ENCODE measurements around the gene CSF2.

CSF2 gene

DNA sequence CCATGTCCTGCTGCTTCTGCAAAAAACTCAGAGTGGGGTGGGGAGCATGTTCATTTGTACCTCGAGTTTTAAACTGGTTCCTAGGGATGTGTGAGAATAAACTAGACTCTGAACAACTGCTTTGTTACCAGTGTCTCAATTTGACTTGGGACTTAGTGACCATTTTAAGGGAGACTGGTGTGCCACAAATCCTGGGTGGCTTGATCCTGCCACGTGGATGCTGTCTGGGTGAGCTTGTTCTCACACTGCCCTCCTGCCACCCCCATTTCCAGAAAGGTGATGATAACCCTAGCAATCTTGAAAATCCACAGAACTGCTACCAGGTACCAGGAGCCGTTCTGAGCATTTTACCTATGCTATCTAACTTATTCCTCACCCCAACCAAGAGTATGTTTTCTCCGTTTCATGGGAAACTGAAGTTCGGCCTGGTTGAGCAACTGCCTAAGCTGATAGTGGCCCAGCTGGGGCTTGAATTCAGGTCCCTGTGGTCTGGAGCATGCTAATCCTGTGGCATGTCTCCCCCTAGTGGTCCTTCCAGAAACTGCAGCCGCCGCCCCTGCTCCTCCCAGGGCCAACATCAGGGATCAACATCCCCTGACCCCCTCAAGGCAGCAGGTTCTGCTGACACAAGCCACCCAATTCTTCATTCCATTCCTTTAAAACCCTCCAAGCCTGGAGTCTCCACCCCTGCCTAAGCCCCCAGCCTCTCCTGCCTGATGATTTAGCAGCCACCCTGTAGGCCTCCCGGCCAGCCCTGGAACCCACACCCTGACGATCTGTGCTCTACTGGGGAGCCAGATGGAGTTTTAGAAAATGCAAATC, 10.3 kb upstream of the CSF2 start:
- peak; percentile 82 for DNase-seq (ENCODE audit: low spot score)
- in situ Hi-C loops (cut with MboI; ENCODE audit: low sequenced_read_pairs, unreplicated experiment), result no loop called here
- TF ChIP-seq, protein P1, sequence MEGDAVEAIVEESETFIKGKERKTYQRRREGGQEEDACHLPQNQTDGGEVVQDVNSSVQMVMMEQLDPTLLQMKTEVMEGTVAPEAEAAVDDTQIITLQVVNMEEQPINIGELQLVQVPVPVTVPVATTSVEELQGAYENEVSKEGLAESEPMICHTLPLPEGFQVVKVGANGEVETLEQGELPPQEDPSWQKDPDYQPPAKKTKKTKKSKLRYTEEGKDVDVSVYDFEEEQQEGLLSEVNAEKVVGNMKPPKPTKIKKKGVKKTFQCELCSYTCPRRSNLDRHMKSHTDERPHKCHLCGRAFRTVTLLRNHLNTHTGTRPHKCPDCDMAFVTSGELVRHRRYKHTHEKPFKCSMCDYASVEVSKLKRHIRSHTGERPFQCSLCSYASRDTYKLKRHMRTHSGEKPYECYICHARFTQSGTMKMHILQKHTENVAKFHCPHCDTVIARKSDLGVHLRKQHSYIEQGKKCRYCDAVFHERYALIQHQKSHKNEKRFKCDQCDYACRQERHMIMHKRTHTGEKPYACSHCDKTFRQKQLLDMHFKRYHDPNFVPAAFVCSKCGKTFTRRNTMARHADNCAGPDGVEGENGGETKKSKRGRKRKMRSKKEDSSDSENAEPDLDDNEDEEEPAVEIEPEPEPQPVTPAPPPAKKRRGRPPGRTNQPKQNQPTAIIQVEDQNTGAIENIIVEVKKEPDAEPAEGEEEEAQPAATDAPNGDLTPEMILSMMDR (IDR thresholded peaks at IDR 0.05; ENCODE audit: borderline replicate concordance, control extremely low read depth, extremely low read depth, insufficient read depth, missing control alignments), result peak; percentile 94

DNA sequence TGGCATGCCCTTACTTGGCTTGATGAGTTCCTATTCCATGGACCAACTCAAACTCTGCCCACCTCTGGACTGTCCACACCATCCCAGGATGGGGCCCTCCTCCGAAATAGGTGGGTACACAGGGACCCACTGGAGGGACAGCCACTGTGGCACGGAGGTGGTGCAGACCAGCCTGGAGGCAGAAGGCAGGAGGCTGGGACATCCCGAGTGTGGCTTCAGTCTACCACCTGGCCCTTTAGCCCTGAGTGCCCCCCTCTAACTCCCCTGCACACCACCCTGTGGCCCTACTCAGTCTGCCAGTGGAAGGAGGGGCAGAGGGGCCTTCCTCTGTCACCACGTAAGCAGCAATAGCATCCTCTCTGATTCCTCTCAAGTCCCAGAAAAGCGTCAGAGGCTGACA, 9.4 kb upstream of the CSF2 start:
- in situ Hi-C loops (cut with MboI; ENCODE audit: low sequenced_read_pairs, unreplicated experiment), result no loop called here
- no peak for DNase-seq (ENCODE audit: low spot score)
- TF ChIP-seq, protein P1 (IDR thresholded peaks at IDR 0.05; ENCODE audit: borderline replicate concordance, control extremely low read depth, extremely low read depth, insufficient read depth, missing control alignments), result no peak

DNA sequence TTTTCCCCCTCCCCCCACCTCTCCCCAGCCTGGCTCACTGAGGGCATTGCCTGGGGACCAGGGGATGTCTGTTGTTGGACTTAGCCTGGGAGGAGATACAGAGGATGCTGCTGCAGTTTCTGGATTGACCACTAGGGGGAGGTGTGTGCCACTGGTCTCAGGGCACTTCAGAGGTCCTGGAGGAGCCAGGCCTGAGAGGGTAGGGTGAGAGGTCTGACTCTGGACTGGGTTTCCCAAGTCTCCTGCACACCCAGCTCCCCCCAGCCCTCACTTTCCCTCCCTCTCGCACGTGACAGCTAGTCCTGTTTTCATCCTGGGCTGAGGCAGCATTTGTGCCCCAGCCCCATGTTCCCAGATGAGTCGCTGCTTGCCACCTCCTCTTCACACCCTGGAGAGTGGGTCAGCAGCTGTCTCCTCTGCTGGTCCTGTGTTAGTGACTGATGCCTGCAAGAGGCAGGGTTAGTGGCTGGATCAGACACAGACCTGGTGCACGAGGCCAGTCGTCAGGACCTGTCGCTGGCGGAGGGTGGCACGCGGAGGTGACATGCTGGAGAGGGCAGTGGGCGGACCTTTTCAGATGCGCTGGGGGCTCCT, 8.8 kb upstream of the CSF2 start:
- in situ Hi-C loops (cut with MboI; ENCODE audit: low sequenced_read_pairs, unreplicated experiment), result loop anchor here (5.0 kb wide), 1 partner anchor 112 kb away; no protein-coding TSS in a partner anchor
- TF ChIP-seq, protein P1 (IDR thresholded peaks at IDR 0.05; ENCODE audit: borderline replicate concordance, control extremely low read depth, extremely low read depth, insufficient read depth, missing control alignments), result peak; percentile 94
- DNase-seq (ENCODE audit: low spot score), result peak; percentile 87

DNA sequence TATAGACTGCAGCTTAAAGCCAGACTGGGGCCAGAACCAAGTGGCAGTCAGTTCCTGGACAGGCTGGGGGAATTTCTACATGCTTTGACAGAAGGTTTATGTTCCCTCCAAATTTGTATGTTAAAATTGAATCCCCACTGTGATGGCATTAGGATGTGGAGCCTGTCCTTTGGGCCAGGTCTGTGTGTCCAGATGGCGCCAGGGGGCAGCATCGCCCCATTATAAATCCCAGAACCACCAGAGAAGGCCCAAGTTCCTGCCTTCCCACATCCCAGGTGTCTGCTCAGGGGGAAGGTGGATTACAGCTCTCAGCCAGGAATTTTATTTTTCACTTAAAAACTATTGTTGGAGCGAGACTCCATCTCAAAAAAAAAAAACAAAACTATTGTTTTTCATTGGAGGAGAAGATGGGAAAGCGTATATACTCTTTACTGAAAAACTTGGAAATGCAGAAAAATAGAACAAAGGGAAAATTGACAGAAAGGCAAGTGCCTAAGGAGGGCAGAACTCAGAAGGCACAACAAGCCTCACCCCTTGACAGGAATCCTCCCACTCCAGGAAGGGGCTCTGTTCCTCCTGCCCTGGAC, 8.1 kb upstream of the CSF2 start:
- TF ChIP-seq, protein P1 (IDR thresholded peaks at IDR 0.05; ENCODE audit: borderline replicate concordance, control extremely low read depth, extremely low read depth, insufficient read depth, missing control alignments), result peak; percentile 66
- DNase-seq (ENCODE audit: low spot score), result peak; percentile 84
- in situ Hi-C loops (cut with MboI; ENCODE audit: low sequenced_read_pairs, unreplicated experiment), result loop anchor here (5.0 kb wide), 1 partner anchor 112 kb away; no protein-coding TSS in a partner anchor

DNA sequence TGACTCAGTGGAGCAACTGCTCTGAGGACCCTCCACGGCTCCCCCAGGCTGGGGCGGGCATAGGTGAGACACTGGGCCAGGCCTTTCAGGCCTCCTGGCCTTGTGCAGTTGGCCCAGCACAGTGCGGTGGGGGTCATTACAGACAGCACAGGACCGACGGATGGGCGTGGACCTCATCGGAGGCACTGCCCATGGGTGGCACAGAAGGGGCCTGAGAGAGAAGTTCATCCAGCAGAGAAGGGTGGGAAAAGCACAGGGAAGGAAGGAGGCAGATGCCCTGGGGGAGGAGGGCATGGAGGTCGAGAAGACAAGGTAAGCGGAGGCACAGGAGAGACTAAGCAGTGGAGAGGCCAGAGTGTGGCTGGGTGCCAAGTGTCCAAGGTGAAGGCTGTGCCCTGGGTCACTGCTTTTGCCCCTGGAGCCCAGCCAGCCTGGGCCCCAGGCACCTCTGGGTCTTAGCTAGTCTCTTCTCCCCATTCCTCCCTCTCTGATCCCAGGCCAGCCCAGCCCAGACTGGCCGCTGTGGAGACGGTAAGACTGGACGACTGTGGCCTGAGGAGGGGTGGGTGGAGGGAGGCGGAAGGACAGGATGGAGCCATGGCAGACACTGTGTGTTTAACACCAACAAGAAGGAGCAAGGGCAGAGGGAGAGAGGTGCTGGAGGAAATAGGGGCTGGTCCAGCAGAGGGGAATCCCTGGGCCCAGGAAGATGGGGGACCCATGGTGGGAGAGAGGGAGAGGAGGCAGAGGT, 7.5 kb upstream of the CSF2 start:
- TF ChIP-seq, protein P1 (IDR thresholded peaks at IDR 0.05; ENCODE audit: borderline replicate concordance, control extremely low read depth, extremely low read depth, insufficient read depth, missing control alignments), result no peak
- in situ Hi-C loops (cut with MboI; ENCODE audit: low sequenced_read_pairs, unreplicated experiment), result loop anchor here (5.0 kb wide), 1 partner anchor 111 kb away; no protein-coding TSS in a partner anchor
- DNase-seq (ENCODE audit: low spot score), result no peak

DNA sequence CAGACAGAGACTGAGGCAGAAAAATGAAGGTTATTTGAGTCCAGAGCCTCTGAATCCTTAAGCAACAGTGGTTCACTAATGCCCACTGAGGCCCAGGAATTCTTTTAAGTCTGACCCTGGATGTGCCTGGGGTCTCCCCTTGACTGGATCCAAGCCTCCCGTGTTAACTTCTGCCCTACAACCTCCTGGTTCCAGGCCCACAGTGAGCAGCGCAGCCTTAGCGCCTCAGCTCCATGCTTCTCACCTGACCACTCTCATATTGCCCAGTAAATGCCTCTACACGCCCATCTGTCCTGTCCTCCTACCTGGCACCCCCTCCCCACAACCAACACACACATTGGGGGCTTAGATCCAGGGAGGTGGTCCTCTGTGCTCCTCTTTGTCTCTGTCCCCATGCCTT, 6.7 kb upstream of the CSF2 start:
- TF ChIP-seq, protein P1 (IDR thresholded peaks at IDR 0.05; ENCODE audit: borderline replicate concordance, control extremely low read depth, extremely low read depth, insufficient read depth, missing control alignments), result no peak
- in situ Hi-C loops (cut with MboI; ENCODE audit: low sequenced_read_pairs, unreplicated experiment), result loop anchor here (5.0 kb wide), 1 partner anchor 110 kb away; no protein-coding TSS in a partner anchor

More for the DNA sequence above, 6.7 kb upstream of the CSF2 start:
- no peak for DNase-seq (ENCODE audit: low spot score)
